Activated CD8-positive, alpha-beta memory T cell treated with anti-CD3 and anti-CD28 coated beads, Interleukin-2, amount 50 U/mL, for 48 hours (primary cell): ENCODE results near the gene NOP16.

Experiments
- DNase-seq: peaks from one replicate; pipeline ENCODE4 v3.0.0-alpha.2; 2020

The NOP16 gene

DNA sequence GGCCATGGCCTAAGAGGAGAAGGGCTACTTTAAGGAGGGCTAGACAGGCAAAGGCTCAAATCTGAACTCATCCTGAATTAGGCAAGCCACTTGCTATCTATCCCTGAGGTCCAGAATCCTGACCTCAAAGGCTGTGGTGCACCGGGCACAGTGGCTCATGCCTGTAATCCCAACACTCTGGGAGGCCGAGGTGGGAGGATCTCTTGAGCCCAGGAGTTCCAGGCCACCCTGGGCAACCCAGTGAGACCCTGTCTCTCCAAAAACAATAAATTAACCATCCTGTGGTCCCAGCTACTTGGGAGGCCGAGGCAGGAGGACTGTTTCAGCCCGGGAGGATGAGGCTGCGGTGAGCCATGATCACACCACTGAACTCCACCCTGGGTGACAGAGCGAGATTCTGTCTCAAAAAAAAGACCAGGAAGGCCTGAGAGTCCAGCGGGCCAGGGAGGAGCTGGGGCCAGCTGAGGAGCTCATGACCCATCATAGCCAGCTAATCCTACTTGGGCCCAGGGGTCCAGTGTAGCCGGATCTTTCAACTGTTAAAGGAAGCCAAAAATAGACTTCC, 4.0 kb downstream of the NOP16 start:
- no peak for DNase-seq

DNA sequence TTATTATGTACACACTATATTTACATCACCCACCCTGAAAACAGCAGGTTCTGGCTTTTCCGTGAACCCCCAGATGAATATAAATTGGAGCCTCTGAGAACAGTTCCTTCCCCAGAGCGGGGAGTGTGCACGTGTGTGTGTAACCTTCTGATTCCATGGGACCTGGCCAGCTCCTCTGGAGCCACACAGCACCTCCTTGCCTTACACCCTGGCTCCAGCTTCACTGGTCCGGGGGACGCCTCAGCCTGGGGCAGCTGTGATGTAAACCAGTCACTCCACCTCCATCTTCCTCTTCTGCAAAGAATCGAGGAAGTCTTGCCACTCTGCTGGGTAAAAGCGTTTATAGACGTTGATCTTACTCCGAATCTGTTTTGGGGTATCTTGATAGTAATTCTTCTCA, 4.4 kb downstream of the NOP16 start:
- no peak for DNase-seq

DNA sequence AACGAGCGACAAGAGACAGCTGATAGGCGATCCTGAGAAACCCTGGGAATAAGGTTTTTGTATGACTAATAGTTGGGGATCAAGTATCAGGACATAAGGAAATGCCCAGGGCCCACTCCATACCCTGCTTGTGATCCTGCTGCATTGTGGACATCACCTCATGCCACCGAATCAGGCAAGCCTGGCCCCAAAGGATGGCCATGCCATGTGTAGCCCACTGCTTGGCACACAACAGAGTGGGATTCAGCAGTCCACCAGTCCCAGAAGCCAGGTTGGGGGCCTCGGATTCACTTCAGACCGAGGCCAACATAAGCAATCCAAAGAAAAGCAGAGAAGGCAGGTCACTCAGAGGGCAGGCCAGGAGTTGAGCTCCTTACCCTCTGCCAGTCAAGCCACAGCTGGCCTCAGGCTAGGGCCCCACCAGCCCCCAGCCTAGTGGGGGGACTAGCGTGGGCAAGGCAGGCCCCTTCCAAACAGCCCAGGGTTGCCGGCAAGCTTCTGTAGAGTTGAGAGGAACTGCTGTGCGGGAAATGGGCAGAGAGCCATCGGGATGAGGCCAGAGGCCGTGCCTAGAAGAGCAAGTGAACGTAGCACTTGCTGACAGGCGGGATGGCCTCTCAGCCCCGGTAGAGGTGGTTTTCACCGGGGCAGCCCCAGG, 5.0 kb downstream of the NOP16 start:
- no peak for DNase-seq

DNA sequence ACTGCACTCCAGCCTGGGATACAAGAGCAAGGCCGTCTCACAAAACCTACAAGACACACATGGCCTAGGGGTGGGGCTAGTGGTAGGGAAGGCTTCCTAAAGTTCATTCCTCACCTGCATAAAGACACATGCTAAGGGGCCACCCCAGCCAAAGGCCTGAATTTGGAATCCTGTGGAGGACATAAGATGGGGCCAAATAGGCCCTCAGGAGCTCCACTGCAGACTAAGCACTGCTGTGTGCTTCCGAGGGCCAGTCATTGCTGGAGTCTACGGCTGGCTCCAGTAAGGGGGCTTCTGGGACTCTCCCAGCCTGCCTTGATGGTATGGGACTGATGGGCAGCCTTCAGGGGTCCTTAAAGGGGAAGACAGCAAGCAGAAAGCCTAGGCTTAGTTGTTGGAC, 5.7 kb downstream of the NOP16 start:
- DNase-seq = no peak

DNA sequence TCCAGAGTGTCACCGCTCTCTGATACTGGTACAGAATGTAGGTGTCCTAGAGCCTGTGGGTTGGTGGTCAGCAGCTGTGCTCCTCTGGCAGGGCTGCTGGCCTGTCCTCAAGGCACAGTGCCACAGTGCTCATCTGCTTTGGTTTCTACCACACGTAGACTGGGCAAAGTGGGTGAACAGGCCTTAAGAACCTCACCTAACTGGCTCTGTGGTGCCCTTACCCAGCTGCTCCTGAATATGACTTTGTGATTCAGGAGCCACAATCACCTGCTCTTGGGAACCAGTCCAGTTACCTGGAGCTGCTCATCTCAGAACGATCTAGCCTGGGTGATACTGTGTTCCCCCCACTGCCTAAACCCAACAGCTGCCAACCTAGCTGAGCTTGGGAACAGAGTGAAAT, 6.4 kb downstream of the NOP16 start:
- DNase-seq = no peak

DNA sequence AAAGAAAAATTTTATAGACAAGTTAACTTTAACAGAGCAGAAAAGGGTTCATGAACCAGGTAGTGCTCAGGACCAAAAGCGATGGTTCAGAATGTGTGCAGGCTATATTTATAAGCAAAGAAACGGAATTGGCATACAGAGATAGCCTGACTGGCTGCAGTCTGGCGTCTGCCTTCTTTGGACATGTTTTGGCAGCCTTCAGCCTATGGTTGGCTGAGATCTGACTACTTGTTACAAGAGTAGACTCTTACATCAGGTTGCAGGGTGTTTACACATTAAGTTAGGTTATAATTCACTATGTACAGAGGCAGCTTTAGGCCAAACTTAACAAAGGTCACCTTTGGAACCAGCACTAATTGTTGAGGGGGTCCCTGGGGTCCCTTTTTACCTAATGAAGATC, 7.0 kb downstream of the NOP16 start:
- no peak for DNase-seq

DNA sequence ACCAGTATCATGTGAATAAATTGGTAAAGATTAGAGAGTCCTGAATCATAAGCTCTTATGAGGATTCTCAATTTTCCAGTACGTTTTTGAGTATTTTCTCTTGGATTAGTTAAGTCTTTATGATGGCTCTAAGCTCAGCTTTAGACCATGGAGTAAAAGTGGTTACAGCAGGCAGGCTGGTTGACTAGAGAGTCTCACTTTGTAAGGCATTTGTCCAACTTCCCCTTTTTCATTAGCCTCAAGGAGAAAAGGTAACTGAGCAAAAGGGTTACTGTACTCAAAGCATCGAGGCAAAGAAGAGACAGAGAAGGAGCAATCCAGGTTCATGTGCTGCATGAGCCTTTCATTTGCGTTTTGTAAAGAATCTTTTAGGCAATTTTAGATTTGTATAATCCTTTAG, 8.5 kb downstream of the NOP16 start:
- DNase-seq = no peak

DNA sequence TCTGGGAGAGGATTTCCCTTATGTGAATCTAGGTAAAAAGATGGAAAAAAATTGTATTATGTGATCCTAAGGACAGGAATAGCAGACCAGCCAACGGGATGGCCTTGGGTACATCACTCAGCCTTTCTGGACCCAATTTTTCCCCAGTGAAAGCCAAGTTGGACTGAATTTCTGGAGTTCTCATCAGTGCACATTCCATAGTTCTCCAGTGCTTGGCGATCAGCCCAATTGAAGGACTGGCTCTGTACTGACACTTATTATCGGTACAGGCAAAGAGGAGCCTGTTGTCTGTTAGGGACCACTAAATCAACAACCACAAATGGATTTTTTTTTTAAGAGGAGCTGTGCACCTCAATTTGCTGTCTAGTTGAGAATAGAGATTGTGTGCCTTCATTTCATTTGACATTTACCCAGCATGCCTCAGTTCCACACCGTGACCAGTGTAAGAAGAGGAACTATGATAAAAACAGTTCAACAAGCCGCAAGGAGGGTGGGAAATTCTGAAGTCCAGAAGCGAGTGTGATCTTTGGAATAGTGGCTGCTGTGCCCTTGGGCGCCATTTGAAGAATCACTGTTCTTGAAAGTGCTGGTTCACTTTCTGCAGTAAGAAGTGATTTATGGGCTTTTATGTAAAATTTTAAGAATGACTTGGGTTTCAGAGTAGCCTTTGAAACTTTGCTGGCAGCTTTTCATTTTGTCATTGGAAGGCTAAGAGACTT, 15.1 kb downstream of the NOP16 start:
- no peak for DNase-seq

DNA sequence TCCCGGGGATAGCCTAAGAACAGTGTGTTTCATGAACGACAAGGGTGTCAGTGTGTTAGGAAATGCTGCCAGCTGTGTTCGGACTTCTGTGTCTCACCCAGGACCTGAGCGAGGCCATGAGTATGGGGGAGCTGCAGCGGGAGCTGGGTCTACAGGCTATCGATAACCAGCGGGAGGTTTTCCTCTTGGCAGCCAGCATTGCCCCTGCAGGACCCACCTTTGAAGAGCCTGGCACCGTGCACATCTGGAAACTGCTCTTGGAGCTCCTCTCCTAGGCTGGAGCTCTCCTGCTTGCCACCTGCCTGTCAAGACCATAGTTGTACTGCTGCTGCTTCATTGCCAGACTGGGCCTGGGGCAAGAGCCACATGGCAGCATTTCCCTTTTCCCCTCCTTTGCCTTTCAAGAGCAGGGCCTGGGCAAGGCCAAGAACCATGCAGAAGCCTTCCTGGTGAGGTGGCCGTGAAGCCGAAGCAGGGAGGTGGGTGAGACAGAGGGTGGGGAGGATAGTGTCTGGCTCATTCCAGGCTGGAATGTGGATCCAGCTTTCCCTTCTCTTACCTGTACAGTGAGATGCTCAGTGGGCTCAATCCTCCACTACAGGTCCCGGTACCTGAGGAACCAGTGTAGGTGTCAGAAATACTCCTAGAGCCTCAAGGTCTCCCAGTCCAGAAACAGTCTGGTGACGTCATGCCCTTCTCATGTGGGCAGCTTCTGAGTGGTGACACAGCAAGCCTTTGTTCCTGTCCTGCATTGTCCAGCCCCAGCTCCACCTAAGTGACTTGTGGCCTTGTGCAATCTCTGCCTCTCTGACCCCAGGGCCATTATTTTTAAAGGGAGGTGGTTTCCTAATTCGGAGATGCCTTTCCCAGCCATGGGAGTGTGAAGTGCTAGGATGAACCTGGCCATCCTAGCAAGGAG, 16.5 kb downstream of the NOP16 start:
- no peak for DNase-seq

DNA sequence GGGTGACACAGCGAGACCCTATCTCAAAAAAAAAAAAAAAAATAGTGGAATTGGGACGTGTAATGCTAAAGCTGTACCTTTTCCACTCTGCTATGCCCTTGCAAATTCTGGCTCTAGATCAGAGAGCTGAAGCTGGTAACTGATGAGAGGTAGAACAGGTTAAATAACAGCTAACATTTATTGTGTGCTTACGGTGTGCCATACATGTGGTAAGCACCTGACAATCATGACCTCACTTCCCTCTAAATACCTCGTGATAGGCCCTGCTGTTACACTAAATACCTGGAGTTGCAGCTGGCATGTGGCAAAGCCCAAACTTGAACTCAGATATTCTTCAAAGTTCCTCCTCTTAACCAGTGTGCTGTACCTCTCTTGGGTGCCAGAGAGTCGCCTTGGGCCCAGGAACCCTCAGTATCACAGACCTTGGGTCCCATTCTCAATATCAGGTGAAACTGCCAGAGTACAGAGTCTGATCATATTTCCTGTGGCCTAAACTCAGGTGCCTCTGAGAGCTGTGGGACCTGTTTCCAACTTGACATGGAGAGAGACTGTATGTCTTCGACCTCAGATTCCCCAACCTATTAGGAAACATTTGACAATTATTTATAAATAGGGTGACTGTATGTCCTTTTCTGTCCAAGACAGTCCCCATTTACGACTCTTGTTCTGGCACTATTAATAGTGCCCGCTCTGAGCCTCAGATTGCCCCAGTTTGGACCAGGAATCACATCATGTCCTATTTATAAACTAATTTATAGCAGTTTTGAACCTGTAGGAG, 18.3 kb downstream of the NOP16 start:
- DNase-seq = no peak

DNA sequence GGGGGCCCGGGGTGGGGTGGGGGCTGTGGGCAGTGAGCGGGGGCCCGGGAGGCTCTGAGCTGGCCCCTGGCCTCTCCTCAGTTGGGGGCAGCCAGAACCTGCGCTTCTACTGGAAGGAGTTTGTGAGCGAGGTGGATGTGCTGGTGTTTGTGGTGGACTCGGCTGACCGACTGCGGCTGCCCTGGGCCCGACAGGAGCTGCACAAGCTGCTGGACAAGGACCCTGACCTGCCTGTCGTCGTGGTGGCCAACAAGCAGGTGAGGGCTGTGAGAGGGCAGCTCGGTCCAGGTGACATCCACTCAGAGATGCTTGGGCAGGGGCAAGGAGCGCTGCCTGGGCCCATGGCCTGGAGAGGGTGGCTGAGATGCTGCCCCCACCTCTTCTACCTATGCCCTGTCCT, 19.7 kb downstream of the NOP16 start:
- no peak for DNase-seq

DNA sequence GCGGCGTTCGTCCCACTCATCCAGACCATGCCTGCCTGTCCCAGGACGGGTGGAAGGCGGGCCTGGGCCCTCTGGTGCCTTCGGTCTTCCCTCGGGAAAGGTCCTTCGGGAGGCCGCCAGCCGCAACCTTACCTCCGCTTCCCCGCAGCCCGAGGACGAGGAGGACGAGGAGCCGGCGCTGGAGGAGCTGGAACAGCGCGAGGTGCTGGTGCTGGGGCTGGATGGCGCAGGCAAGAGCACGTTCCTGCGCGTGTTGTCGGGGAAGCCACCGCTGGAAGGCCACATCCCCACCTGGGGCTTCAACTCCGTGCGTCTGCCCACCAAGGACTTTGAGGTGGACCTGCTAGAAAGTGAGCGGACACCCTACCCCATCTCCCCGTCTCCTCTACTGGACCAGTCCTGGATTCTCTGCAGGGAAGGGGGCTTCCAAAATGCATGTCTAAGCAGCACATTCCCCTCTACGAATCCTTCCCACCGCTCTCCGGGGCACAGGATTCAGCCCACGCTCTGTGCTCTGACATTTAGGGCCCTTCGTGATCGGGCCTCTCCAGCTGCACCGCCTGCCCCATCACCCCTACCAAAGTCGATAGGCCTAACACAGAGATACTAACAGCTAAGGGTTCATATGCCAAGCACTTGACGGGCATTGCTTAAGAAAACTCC, 22.0 kb downstream of the NOP16 start:
- no peak for DNase-seq

DNA sequence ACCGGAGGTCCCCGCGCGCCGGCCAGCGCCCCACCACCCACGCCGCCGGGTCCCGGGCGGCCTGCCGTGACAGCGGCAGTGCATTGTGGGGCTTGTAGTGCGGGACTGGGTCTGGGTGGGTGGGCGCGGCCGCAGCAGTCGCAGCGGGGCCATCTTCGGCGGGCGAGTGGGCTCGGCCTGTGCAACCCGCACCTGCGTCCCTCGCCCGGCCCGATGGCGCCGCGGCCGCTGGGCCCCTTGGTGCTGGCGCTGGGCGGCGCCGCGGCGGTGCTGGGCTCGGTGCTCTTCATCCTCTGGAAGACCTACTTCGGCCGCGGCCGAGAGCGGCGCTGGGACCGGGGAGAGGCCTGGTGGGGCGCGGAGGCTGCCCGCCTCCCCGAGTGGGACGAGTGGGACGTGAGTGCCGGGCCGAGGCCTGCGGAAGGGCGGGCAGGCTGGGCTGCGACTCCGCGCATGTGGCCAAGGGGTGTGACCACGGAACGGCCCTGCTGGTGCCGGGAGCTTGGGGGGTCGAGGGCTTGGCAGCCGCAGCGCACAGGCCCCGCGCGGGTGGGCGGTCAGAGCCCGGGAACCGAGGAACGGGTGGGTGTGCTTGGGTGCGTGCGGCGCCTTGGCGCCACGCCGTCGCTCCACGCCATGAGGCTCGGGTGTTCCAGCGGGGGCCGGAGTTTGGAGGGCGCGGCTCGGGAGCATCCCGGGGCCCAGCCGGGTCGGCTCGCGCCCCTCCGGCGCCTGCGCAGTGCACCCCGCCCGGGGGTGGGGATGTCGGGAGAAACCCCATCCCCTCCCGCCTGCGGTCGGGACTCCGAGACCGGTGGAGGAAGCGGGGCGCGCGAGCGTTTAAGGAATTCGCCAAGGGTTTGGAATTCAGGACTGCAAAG, 22.8 kb downstream of the NOP16 start, which contains the start of gene ARL10:
ARL10 (plus strand) TSS at position 137 of the 881 bp plus-strand sequence; CDS start at position 214, 77 bp downstream.
- DNase-seq = peak; percentile 84

DNA sequence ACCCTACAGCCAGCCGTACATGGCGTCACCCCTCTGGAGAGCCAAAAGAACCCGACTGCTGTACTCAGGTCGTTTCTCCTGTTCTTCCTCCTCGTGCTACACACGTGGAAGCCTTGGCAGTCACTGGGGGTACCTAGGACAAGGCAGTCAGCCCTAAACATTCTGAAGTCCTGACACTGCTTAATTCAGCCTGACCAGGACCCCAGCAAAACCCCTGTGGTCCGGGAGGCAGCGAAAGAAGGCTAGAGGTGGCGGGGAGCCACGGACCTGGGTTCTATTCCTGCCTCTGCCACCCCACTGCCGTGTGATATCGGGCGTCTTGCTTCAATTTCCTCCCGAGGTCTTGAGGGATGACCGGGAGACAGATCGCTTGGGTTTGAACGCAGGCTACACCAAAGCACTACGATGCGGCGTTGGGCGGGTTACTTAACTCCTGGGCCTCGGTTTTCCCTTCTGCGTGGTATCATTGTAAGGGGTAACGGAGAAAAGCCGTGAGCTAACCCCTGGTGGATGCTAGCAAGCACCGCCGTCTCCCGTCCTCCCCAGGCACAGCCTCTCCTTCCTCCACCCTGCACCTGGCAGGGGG, 23.5 kb downstream of the NOP16 start:
- DNase-seq = no peak

DNA sequence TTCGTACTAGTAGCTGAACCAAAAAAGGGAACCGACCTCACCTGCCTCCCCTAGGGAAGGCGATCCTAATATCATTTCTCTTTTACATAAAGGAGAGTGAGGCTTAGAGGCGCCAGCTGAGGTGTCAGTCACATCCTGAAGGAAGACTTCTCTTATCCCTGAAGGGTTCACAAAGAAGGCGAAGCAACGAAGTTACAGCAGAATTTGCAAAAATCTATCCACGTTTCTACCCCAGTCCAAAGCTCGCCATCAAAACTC, 26.2 kb downstream of the NOP16 start:
- no peak for DNase-seq

DNA sequence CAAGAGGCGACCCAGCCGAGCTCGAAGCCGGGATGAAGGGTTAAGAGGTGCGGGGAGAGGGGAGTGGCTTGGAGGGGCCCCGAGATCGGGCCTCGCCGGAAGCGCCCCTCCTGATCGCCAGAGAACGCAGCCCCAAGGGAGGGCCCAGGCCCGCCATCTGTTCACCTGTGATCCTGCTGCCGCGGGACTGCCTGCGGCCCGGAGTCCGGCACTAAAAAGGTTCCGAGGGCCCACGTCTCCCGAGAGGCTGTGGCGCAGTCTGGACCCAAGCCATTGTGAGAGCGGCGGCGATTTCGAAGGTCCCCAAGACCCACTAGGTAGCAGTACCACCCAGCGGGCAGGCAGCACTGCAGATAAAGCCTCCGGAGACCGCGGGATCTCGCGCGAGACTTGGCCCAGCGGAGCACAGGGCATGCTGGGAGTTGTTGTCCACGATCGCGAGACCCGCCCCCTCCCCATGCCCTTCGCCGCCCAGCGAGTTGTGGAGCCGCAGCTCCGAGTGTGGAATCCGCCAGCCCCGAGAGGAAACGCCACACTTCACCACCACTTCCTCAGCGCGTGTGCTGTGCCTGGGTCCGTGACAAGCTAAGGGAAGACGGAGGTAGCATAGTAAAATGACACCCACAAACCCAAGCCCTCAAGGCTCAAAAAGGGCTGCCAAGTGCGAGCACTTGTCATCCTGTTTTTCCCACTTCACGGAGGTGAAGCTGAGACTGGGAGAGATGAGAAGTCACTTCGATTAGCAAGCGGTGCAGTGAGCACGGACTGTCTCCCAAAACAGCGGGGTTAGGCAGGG, 26.8 kb downstream of the NOP16 start, which contains the start of gene KIAA1191:
KIAA1191 (minus strand) TSS at position 328 of the 796 bp plus-strand sequence. CDS start 2,256 bp downstream, outside the sequence.
- peak; percentile 94 for DNase-seq

DNA sequence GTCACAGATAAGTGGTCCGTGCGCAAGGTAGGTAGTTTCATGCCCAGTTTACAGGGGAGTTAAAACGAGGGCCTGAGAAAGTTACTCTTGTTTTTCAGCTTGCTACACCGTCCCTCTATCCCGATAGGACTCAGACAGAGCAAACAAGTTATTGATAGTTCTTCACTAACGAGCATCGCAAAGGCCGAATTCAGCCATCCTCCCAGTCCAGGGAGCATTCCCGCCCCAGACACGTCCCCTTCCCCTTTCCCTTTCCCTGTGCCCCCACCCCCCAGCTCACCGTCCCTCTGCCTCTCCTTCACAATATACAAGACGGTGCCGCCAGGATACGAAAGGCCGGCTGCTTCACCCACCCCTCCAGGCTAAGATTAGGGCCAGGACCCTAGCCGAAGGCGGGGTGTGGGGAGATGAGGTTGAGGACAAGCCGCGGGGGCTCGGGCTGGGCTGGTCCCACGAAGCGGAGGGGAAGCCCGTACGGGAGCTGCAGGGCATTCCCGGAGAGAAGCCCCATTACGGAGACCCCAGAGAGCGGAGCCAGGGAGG, 27.4 kb downstream of the NOP16 start:
- DNase-seq = no peak

DNA sequence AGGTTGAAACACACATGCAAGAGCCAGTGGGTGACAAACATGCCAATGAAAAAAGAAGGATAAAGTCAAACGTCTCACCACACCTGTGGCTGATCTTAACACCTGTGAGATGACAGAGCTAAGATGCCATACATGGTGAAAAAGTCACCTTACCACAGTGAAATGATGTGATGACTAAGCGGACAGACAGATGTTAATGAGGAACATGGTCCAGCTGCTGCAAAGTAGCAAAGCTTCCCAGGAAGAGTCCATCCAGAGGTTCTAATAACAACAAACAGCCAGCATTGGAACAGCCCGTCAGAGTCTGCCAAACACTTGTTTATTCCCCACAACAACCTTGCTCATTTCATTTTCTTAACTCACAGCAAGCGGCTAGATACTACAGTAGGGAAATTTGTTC, 28.7 kb downstream of the NOP16 start:
- no peak for DNase-seq

DNA sequence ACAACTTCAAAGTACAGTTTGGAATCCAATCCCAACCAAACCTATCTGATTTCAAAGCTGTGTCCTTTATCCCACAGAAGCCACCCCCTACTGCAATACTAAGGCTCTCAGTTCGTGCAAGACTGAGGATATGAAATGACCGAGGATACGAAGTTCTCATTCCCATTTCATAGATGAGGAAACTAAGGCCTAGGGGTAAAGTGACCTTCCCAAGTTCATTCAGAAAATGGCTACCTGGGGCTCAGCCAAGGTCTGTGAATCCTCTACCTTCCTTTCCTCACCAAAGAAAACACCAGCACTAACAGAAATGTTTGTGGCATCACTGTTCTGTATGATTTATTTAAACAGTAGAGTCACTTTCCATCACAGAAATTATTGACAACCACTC, 32.2 kb downstream of the NOP16 start:
- no peak for DNase-seq
